GM19324 (cell line): ENCODE measurements around the gene PRUNE2.

Experiments
- ATAC-seq: cut with Tn5 transposase; IDR thresholded peaks from one replicate; pipeline ENCODE4 v1.9.1; 2021; ENCODE audit warnings: mild to moderate bottlenecking, moderate library complexity; ENCODE audit not compliant: unreplicated experiment, low FRiP score

Gene PRUNE2

DNA sequence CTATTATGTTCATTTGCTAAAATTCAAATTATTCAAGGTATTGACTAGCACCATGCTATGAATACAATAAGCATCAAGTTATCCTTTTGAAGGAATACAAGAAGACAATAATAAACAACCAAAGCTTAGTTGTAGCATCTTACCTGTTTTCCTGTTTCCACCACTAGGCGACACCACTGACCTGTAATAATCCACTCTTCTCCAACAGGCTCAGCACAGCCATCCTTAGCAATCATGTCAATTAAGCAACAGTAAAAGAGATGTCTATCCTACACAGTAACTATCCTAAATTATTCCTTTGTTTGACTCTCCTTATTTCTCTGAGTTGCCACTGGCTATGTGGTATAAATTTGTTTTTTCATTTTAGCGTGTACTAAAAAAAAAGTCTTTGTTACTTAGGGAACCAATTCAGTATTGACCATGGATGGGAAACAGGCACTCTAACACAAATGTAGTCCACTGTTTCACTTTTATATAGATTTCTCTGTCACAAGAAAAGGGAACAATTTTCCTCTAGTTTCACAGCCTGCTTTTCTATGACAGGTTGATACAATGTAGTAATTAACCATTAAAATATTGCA lies 95.4 kb downstream of the PRUNE2 start:
- no peak for ATAC-seq

DNA sequence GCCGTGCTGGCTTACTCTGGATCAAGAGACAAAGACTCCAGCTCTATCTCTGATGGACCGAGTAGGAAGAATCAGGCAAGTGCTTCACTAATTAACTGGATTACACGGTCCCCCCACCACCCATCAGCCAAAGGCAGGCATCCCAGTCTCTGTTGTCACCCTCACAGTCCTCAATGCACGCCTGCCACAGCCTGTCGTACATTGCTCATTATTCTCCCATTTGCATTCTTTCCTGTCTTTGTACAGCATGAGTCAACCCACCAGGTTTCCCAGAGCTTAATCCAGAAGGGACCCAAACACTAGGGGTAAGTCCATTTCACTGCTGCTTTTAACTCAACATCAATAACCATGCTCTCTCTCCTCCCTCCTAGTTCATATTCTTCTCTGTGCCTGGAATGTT lies 97.3 kb downstream of the PRUNE2 start:
- no peak for ATAC-seq

DNA sequence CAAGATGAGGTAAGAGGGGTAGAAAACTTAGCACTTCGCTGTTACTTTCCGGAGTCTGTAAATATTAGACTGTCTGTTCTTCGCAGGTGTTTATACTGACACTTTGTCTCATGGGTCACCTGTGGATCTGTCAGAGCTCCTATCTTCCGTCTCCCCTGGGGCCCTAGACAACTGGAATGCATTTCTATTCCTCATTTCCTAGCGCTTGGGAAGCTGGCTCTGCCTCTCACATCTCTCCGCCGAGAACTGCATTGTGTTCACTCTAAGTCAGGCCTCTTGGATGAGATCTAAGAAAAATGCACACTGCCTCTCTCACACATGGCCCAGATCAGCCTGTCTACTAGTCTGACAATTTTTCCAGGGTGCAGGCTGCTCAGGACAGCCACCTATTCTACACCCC lies 102.2 kb downstream of the PRUNE2 start:
- no peak for ATAC-seq

GRCh38 chr9:76803083-76803482 lies 102.8 kb downstream of the PRUNE2 start:
- ATAC-seq = no peak

DNA sequence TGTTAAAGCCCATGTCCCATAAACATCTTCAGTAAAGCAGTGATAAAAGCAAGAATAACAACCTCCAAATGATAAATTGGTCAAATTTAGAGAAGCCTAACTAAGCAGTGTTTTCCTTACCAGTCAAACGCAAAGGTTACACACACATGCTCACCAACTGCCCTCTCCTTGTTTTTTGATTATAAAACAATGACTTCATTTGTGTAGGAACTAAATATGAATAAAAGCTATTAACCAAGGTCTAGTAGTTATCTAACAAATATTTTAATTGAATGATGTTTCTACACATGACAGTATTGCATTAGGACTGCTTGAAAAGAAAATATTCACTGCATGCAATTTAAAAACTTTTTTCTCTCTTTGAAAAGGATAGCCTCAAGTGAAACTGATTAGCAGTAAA lies 105.0 kb downstream of the PRUNE2 start:
- no peak for ATAC-seq

DNA sequence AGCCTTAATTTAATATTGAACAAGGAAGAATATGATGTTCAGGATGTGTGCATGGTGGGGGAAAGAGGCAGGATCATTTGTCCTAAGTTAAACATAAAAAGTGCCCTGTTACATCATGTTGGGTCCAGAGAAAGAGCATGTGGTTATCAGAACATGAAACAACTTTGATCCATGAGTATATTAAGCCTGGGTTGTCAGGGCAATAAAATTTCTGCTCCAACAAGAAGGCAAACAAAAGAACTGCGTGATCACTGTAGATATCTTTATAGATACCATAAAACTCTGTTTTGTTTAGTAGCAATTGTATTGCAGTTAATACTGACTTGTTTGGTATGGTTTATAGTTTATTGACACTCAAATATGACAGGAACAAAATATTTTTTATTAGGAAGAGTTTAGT lies 106.4 kb downstream of the PRUNE2 start:
- ATAC-seq = no peak

GRCh38 chr9:76798527-76798926 lies 107.4 kb downstream of the PRUNE2 start:
- no peak for ATAC-seq

DNA sequence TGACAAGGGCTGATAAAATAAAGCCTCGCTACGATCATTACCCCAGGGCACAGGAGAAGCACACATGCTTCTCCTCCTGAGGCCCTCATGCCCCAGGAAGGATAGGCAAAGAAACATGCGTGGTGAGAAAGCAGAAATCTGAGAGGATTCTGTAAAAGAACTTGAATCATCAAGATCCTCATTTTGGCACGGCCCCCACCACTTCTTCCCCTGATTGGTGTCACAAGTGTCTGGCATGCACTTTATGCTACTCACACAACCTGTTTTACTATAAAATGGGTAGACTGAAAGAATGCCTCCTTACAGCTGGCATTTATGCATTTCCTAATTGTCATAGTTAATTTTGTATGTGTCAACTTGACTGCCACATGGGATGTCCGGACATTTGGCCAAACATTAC lies 109.6 kb downstream of the PRUNE2 start:
- ATAC-seq = no peak

GRCh38 chr9:76793784-76794431 lies 112.0 kb downstream of the PRUNE2 start:
- ATAC-seq = no peak

- ATAC-seq = no peak
These were observed 116.1 kb downstream of the PRUNE2 start for GRCh38 chr9:76789840-76790239.

DNA sequence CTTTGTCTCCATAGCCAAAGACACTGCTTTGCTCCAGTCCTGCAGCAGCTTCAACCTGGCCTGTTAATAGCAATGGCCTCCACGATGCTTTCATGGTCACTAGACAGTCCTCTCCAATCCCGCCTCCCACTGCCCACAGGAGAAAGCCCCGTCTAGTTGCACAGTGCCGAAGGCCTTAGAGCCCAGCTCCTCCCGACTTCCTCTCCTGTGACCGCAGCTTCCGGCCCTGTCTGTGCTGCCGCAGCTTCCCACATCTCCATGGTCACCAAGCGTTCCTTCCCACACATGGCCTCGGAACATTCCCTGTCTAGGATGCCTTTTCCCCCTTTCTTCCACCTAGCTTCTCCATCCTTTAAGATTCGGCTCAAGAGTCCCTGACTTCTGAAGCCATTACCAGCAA lies 118.2 kb downstream of the PRUNE2 start:
- no peak for ATAC-seq

DNA sequence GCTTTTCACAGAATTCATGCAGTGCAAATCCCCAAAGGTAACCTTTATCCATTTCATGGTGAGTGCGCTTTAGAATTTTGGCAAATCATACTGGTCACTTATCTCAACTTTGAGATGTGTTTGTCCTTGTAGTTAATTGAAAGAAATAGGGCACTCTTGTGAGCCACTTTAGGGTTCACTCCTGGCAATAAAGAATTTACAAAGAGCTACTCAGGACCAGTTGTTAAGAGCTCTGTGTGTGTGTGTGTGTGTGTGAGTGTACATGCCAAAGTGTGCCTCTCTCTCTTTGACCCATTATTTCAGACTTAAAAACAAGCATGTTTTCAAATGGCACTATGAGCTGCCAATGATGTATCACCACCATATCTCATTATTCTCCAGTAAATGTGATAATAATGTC lies 120.4 kb downstream of the PRUNE2 start:
- ATAC-seq = no peak

GRCh38 chr9:76784881-76785280 lies 121.0 kb downstream of the PRUNE2 start:
- no peak for ATAC-seq

GRCh38 chr9:76772686-76773445 lies 133.0 kb downstream of the PRUNE2 start:
- ATAC-seq = no peak

GRCh38 chr9:76766126-76766525 lies 139.8 kb downstream of the PRUNE2 start:
- no peak for ATAC-seq

DNA sequence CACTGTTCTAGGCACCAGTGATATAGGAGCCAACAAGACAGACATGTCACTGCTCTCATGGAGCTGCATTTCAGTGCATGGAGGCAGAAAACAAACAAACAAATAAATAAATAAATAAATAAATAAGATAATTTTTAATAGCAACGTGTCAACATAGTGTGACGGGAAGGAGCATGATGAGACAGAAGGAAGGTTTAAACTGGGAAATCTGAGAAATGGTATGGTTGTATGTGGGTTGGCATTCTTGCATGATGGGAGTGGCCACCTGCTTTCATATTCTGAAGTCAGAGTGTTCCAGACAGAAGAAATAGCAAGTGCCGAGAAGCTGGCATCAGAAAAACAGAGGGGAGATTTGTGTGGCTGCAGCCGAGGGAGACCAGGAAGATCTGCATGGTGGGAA lies 141.8 kb downstream of the PRUNE2 start, which contains the start of gene PCA3:
Gene PCA3, plus strand, starts transcription at position 301 of the 400 bp plus-strand sequence.
- no peak for ATAC-seq

- ATAC-seq = no peak
These were observed 144.5 kb downstream of the PRUNE2 start for GRCh38 chr9:76761448-76761847.

DNA sequence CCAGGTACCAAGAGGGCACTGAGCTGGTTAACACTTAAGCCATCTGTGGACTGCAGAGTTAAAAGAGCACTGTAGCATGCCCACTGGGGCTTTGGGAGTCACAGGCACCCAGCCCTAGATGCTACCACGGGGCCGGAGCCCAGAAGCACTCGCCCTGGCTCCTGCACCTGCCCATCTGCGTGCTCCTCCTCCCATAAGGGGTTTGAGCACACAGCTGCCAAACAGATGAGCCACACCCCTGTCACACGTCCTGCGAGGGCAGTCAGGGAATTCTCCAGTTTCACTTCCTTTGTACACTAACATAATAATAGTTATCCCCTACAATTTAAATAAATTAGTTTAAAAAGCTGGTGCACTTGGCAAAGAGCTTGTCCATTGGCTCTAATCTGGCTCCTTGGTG lies 146.2 kb downstream of the PRUNE2 start:
- ATAC-seq = no peak

DNA sequence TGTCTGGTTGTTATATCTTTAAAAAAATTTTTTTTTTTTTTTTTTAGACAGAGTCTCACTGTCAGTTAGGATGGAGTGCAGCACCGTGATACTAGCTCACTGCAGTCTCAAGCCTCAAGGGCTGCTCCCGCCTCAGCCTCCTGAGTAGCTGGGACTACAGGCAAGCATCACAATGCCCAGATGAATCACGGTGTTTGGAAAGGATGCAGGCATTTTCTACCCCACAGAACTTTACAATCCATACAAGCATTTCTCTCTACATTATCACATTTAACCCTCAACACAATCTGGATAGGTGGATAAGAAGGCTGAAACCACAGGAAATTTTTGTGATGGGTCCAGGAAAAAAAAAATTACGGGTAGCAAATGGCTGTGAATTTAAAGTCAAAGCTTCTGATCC lies 147.4 kb downstream of the PRUNE2 start:
- no peak for ATAC-seq

GRCh38 chr9:76756941-76757673 lies 148.8 kb downstream of the PRUNE2 start:
- no peak for ATAC-seq

DNA sequence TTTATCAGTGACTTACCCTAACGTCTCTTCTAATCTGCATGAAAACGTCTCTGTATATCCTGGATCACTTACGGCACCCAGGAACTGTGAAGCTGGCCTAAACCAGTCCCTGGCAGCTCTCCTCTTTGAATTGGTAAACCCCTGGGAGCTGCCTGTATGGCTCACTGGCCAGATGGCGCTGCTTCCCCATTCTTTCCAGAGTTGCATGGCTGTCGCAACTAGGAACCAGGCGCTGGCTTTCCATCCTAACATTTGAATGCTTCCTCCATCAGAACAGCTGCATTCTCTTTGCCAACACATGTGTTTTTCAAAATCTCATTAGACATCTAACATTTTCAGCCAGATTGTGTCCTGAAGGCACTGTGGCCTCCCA lies 149.7 kb downstream of the PRUNE2 start:
- ATAC-seq = no peak
